Transverse colon (tissue), 4 donors: Measurements from ENCODE around the gene MCOLN3. TPM values are rescaled to one million over a fixed set of nuclear protein-coding genes. Genes with fewer than 3 reads are reported as not detected.
"Not testable (repeated sequence)": the region's sequence is repeated elsewhere in the genome, so short reads cannot be mapped to it uniquely, and the experiment has no call there.

Source experiments
- DNase-seq: peaks from one replicate; pipeline ENCODE4 v3.0.0-alpha.2; 2019
- H3K27ac ChIP-seq, 4 donors: fragments of 200-600 bp; sonication (generic); 2 replicates each; pipeline ENCODE4 v1.5.1; 2016 to 2018; ENCODE audit warnings: inconsistent platforms in 4 of 4
- H3K27me3 ChIP-seq: fragments of 200-600 bp; sonication (generic); 2 replicates; pipeline ENCODE4 v1.5.1; 2017; ENCODE audit warnings: inconsistent platforms
- H3K36me3 ChIP-seq, 4 donors: fragments of 200-600 bp; sonication (generic); 2 replicates each; pipeline ENCODE4 v1.5.1; 2017 to 2019; ENCODE audit warnings: inconsistent platforms in 4 of 4
- H3K4me1 ChIP-seq, 4 donors: fragments of 200-600 bp; sonication (generic); 2 replicates each; pipeline ENCODE4 v1.5.1; 2017 to 2020; ENCODE audit warnings: inconsistent platforms in 4 of 4
- H3K4me3 ChIP-seq, 4 donors: fragments of 200-600 bp; sonication (generic); 1 replicate in 1 of 4; 2 replicates in 3 of 4; pipeline versions ENCODE4 v1.5.1 to v1.6.1; 2017 to 2019; ENCODE audit warnings: inconsistent platforms in 4 of 4
- H3K9me3 ChIP-seq, 2 donors: fragments of 200-600 bp; sonication (generic); 2 replicates each; pipeline ENCODE4 v1.5.1; 2017 to 2019; ENCODE audit warnings: inconsistent platforms in 2 of 2
- CTCF ChIP-seq, 5 experiments: fragments of 200-600 bp in 3 of 5; fragments of 450-650 bp in 2 of 5; sonication (generic) in 3 of 5; IDR thresholded peaks; 1 replicate in 2 of 5; 2 replicates in 3 of 5; pipeline ENCODE4 v1.5.1; 2016 to 2017; ENCODE audit warnings: antibody characterized with exemption in 5 of 5, inconsistent platforms in 3 of 5, mild to moderate bottlenecking in 2 of 5, moderate library complexity in 1 of 5
- EP300 ChIP-seq: sonication (generic); formaldehyde crosslinking; IDR thresholded peaks from one replicate; pipeline ENCODE4 v1.6.1; 2017; ENCODE audit warnings: antibody characterized with exemption, low read depth
- POLR2A ChIP-seq: fragments of 450-650 bp; IDR thresholded peaks from one replicate; pipeline ENCODE4 v1.6.1; 2016; ENCODE audit warnings: antibody characterized with exemption, mild to moderate bottlenecking, moderate library complexity
- POLR2AphosphoS5 ChIP-seq, 3 donors: sonication (generic); formaldehyde crosslinking; IDR thresholded peaks; one replicate each; pipeline ENCODE4 v1.6.1; 2016; ENCODE audit warnings: antibody characterized with exemption in 3 of 3
- WGBS, 2 donors: methylation state at CpG; one replicate each; pipeline ENCODE4 v1.1.5; 2018; ENCODE audit warnings: low coverage in 1 of 2; 5-methylcytosine and 5-hydroxymethylcytosine counted together
- in situ Hi-C, 4 donors: fragments of 200-750 bp; cut with MboI; loops; one replicate each; pipeline versions ENCODE4 v1.15.0 to v1.15.1; 2017; ENCODE audit warnings: low sequenced_read_pairs in 3 of 4, low pct_ligation_motif_present in 1 of 4, low pct_unique_long_range_greater_than_20kb in 1 of 4
- intact Hi-C: fragments of 100-400 bp; cut with DNase I; formaldehyde crosslinking; loops from one replicate; pipeline ENCODE4 v1.15.1; 2023; ENCODE audit warnings: low total_unique reads
- total RNA-seq, 4 donors: library from RNA; depleted of rRNA; stranded (reverse); fragments of >200 nt; gene quantifications; one replicate each; pipeline ENCODE4 v1.1.0, GENCODE V29; 2016

The MCOLN3 gene
- total RNA-seq, 4 donors from 2014 or later, result 1.9 to 7.6 TPM; not detected in 2

GRCh38 chr1:85019994-85020393 is 28.3 kb downstream of the MCOLN3 start:
- H3K4me1 ChIP-seq, result no peaks in the 10 kb centered on the region
- in situ Hi-C loops, result no loop called here
- WGBS, 2 donors, result 75 to 79% methylated on average over 4 of the region's 4 CpGs
- TF ChIP-seq EP300 (no peak), POLR2A (no peak), CTCF (IDR thresholded peaks at IDR 0.05) (no peak), POLR2AphosphoS5 (IDR thresholded peaks at IDR 0.05) (no peak)
- intact Hi-C loops, result no loop called here
- H3K27ac ChIP-seq, result no peak overlapping the region
- peaks cover 4 to 5% of the 10 kb centered on the region in 2 donors for H3K9me3 ChIP-seq
- no peaks in the 10 kb centered on the region for H3K27me3 ChIP-seq
- H3K4me3 ChIP-seq, result no peak overlapping the region
- DNase-seq, result no peak
- H3K36me3 ChIP-seq, result no peaks in the 10 kb centered on the region

GRCh38 chr1:85015826-85016225 is 32.5 kb downstream of the MCOLN3 start:
- in situ Hi-C loops (no loop called here), intact Hi-C loops (no loop called here)
- Histone ChIP-seq H3K27me3 (no peaks in the 10 kb centered on the region), H3K36me3 (no peaks in the 10 kb centered on the region), H3K4me3 (no peak overlapping the region), H3K4me1 (no peaks in the 10 kb centered on the region), H3K9me3 (peaks cover 4 to 5% of the 10 kb centered on the region in 2 donors), H3K27ac (no peak overlapping the region)
- DNase-seq, result no peak
- TF ChIP-seq CTCF (IDR thresholded peaks at IDR 0.05) (no peak), POLR2AphosphoS5 (IDR thresholded peaks at IDR 0.05) (no peak), EP300 (no peak), POLR2A (no peak)
- WGBS, 2 donors, result 88 to 92% methylated on average over 1 of the region's 1 CpG

GRCh38 chr1:85005641-85006040 is 42.7 kb downstream of the MCOLN3 start:
- intact Hi-C loops, H3K36me3 ChIP-seq, in situ Hi-C loops, H3K4me3 ChIP-seq, DNase-seq, H3K27ac ChIP-seq, H3K4me1 ChIP-seq: not testable (repeated sequence)
- Histone ChIP-seq H3K27me3 (peaks cover 19% of the 10 kb centered on the region), H3K9me3 (peaks cover 12 to 13% of the 10 kb centered on the region in 2 donors)
- 71 to 86% methylated on average over 1 of the region's 1 CpG for WGBS, 2 donors

GRCh38 chr1:85001742-85002141 is 46.6 kb downstream of the MCOLN3 start:
- in situ Hi-C loops, result no loop called here
- intact Hi-C loops, result no loop called here
- Histone ChIP-seq H3K36me3 (no peaks in the 10 kb centered on the region), H3K9me3 (peaks cover 12 to 13% of the 10 kb centered on the region in 2 donors), H3K27ac (no peak overlapping the region), H3K4me1 (peaks cover 7 to 16% (median 13%) of the 10 kb centered on the region in 4 donors), H3K4me3 (no peak overlapping the region), H3K27me3 (peaks cover 56% of the 10 kb centered on the region)
- no peak for TF ChIP-seq CTCF (IDR thresholded peaks at IDR 0.05)
- no peak for DNase-seq

- TF ChIP-seq POLR2AphosphoS5 (IDR thresholded peaks at IDR 0.05) (no peak), POLR2A (no peak), CTCF (IDR thresholded peaks at IDR 0.05) (no peak), EP300 (no peak)
- 54% methylated on average over 14 of the region's 14 CpGs; no CpG with 5 or more reads in 1 of the 2 donors for WGBS, 2 donors
- in situ Hi-C loops (no loop called here), intact Hi-C loops (no loop called here)
- DNase-seq, result peak; percentile 35
- Histone ChIP-seq H3K4me3 (peak overlapping the region in 2 of 4 donors; percentile 52 to 83), H3K4me1 (peaks cover 7 to 19% (median 16%) of the 10 kb centered on the region in 4 donors), H3K27me3 (peaks cover 67% of the 10 kb centered on the region), H3K9me3 (no peaks in the 10 kb centered on the region), H3K27ac (no peak overlapping the region), H3K36me3 (no peaks in the 10 kb centered on the region)
These were observed 49.5 kb downstream of the MCOLN3 start for GRCh38 chr1:84998642-84999280.
